ENCODE data around the gene KCNJ4.
"Not testable (repeated sequence)": the region's sequence is repeated elsewhere in the genome, so short reads cannot be mapped to it uniquely, and the experiment has no call there.

The KCNJ4 gene

DNA sequence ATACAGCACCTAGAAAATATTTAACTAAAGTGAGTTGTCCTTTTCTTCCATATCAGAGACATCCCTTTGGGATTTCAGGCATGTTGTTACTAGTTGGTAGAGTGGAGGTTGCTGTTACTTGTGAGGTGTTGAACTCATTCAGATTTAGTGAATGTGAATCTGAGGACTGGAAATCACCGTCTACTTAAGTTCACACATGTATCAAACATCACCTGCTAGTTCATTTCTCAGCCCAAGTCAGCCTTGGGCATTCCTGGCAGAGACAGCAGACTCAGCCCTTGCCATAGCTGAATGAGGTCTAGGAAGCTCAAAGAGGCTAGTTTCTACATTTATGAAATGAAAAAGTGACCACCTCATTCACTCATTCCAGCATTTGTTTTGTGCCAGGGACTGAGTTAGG lies 22.6 kb upstream of the KCNJ4 start:
- TF ChIP-seq, protein P1, sequence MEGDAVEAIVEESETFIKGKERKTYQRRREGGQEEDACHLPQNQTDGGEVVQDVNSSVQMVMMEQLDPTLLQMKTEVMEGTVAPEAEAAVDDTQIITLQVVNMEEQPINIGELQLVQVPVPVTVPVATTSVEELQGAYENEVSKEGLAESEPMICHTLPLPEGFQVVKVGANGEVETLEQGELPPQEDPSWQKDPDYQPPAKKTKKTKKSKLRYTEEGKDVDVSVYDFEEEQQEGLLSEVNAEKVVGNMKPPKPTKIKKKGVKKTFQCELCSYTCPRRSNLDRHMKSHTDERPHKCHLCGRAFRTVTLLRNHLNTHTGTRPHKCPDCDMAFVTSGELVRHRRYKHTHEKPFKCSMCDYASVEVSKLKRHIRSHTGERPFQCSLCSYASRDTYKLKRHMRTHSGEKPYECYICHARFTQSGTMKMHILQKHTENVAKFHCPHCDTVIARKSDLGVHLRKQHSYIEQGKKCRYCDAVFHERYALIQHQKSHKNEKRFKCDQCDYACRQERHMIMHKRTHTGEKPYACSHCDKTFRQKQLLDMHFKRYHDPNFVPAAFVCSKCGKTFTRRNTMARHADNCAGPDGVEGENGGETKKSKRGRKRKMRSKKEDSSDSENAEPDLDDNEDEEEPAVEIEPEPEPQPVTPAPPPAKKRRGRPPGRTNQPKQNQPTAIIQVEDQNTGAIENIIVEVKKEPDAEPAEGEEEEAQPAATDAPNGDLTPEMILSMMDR (IDR thresholded peaks at IDR 0.05; ENCODE audit: low read depth, low read length) = no peak
- in situ Hi-C loops (cut with HindIII; ENCODE audit: low sequenced_read_pairs) = no loop called here
- no peak for DNase-seq (ENCODE audit: low read depth, low spot score)
- no peak overlapping the region for H3K4me3 ChIP-seq (ENCODE audit: low read depth, low read length)

DNA sequence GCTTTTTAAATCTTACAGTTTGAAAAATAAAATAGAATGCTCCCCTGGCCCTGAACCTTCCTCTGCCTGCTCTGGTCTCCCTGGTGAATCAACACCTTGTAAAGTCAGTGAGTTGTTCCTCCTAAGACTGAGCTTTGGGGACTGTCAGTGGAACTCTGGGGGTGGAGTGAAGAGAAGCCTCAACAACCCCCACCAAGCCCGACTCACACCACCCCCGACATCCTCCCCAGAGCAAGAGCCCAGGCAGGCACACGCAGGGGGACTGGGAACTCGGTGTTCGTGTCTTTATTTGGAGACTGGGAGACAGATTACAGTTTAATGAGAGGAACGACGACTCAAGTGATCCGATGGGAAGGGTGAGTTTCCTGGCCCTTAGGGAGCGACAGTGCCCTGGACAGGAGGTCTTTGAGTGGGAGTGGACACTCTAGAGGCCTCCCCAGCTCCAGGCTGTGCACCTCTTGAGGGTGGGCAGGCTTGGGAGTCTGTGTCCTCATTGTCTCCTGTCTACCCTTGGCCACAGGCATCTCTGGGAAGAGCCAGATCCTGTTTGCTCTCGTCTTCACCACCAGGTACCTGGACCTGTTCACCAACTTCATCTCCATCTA lies 19.1 kb upstream of the KCNJ4 start:
- no peak overlapping the region for H3K4me3 ChIP-seq (ENCODE audit: low read depth, low read length)
- no peak for DNase-seq (ENCODE audit: low read depth, low spot score)
- TF ChIP-seq, protein P1 (IDR thresholded peaks at IDR 0.05; ENCODE audit: low read depth, low read length) = no peak
- in situ Hi-C loops (cut with HindIII; ENCODE audit: low sequenced_read_pairs) = no loop called here

DNA sequence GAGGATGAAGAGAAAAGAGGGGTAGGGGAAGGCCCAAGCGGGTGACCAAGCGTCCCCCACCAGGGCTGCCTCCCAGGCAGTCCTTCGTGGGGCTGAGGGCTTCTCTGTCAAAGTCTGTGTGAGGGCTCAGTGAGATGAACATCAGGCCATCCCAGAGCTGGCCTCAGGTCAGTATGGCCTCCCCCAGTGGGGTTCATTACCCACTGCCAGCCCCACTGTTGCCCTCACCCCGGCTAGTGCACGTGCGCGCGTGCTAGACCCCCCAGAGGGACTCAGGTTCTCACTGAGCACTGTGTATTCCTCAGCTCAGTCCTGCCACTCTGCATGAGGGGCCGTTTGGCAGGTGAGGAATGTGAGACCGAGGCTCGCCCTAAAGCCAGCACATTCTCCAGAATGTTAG lies 16.2 kb upstream of the KCNJ4 start:
- in situ Hi-C loops (cut with HindIII; ENCODE audit: low sequenced_read_pairs) = no loop called here
- TF ChIP-seq, protein P1 (IDR thresholded peaks at IDR 0.05; ENCODE audit: low read depth, low read length) = no peak
- H3K4me3 ChIP-seq (ENCODE audit: low read depth, low read length) = no peak overlapping the region
- no peak for DNase-seq (ENCODE audit: low read depth, low spot score)

DNA sequence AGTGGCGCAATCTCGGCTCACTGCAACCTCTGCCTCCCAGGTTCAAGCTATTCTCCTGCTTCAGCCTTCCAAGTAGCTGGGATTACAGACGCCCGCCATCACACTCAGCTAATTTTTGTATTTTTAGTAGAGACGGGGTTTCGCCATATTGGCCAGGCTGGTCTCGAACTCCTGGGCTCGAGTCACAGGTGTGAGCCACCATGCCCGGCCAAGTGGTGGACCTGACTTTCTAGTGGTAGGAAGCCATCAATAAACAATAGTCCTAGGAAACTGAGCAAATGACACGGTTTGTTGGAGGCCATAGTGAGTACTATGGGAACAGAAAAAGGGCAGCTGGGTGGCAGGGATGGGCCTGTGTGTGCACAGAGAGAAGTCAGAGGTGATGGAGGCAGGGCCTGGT lies 15.2 kb upstream of the KCNJ4 start:
- in situ Hi-C loops (cut with HindIII; ENCODE audit: low sequenced_read_pairs); DNase-seq (ENCODE audit: low read depth, low spot score); H3K4me3 ChIP-seq (ENCODE audit: low read depth, low read length): not testable (repeated sequence)

DNA sequence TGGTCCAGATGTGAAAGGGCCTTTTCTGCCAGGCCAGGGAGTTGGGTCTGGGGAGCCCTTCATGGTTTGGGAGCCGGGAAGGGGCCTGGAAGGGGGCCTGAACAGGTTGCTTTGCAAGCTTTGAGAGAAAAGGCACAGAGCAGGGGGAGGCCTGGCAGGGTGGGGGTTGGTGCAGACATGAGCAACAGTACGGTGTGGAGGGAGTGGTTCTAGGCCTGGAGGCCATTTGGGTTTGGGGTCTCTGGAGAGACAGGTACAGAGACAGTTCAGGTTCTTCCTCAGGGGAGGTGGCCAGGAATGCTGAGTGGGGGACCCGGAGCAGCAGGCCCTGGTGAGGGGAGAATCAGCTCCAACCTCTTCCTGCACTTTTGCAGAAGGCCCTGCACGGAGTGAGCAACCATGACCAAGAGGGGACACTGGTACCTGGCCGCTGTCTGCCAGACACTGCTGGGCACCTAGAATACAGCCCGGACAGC lies 14.3 kb upstream of the KCNJ4 start:
- no peak for DNase-seq (ENCODE audit: low read depth, low spot score)
- TF ChIP-seq, protein P1 (IDR thresholded peaks at IDR 0.05; ENCODE audit: low read depth, low read length) = no peak
- H3K4me3 ChIP-seq (ENCODE audit: low read depth, low read length) = peak overlapping the region; percentile 88
- in situ Hi-C loops (cut with HindIII; ENCODE audit: low sequenced_read_pairs) = no loop called here

DNA sequence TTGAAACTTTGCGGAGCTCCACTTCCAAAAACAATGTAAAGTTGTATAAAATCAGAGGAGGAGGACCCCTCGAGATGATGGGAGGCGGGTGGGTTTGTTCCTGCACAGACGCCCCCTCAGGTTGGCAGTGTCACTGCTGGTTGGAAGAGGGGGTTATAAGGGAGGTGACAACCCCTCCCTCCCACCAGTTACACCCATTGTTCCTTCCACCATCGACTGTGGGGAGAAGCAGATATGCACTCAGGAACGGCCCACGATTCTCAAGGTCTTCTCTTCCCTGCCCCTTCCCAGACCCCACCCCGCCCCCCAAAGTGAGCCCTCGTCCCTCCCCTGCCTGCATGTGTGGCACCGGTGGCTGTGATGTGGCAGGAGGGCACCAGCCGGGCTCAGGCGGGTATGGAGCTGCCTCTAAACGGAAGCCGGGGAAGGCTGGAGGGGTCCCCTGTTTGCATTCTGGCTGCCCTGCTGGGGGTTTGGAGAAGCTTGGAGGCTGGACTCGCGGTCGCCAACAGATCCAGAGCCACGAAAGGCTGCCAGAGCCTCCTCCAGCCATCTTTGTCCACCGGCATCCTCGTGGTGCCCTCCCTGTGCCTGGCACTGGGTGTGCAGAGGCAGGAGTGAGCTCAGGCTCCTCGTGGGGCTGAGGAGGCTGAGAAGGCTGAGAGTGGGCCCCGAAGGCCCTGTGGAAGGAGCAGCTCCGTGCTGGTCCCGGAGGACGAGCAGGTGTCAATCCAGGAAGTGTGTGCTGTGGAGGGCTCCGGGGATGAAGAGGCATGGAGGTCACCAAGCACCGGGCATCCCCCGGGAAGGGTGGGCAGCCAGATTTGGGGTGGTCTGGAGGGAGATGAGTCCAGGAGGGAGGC lies 13.7 kb upstream of the KCNJ4 start:
- DNase-seq (ENCODE audit: low read depth, low spot score) = no peak
- in situ Hi-C loops (cut with HindIII; ENCODE audit: low sequenced_read_pairs) = no loop called here
- TF ChIP-seq, protein P1 (IDR thresholded peaks at IDR 0.05; ENCODE audit: low read depth, low read length) = peak; percentile 39
- H3K4me3 ChIP-seq (ENCODE audit: low read depth, low read length) = peak overlapping the region; percentile 88

DNA sequence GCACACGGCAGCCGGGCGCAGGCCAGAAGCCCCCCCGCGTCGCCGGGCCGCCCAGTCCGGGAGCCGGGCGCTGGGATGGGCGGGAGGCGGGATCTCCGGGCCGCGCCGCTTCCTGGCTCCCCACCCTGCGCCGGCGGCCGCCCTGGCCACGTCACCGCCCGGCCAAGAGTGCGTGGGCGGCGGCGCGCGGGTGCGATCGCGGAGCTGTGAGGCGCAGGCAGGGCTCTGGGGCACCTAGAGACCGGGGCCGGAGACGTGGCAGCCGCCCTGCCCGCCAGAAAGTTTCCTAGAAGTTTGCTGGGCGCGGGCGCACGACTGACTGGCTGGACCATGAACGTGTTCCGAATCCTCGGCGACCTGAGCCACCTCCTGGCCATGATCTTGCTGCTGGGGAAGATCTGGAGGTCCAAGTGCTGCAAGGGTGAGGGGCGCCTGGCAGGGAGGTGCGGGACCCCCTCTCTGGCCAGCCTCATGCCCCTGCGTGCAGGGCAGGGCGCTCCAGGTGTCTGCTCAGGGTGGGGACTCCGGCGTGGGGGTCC lies 13.0 kb upstream of the KCNJ4 start, which contains the start of gene KDELR3:
Gene KDELR3 (plus strand): TSS at position 193 of the 539 bp plus-strand sequence. CDS start 138 bp downstream, at position 331.
- in situ Hi-C loops (cut with HindIII; ENCODE audit: low sequenced_read_pairs) = no loop called here
- DNase-seq (ENCODE audit: low read depth, low spot score) = peak; percentile 55
- peak within 1 kb of the TSS; percentile 88 for H3K4me3 ChIP-seq (ENCODE audit: low read depth, low read length)
- TF ChIP-seq, protein P1 (IDR thresholded peaks at IDR 0.05; ENCODE audit: low read depth, low read length) = no peak
